Ishikawa (cell line): ENCODE data around the gene DLX1.

Source experiments
- CEBPB ChIP-seq: IDR thresholded peaks from 2 replicates; pipeline ENCODE4 v1.6.1; 2012
- CREB1 ChIP-seq: IDR thresholded peaks from 2 replicates; pipeline ENCODE4 v1.6.1; 2012; ENCODE audit warnings: low read depth
- EGR1 ChIP-seq: IDR thresholded peaks from 2 replicates; pipeline ENCODE4 v1.6.1; 2012
- EP300 ChIP-seq: IDR thresholded peaks from 2 replicates; pipeline ENCODE4 v1.6.1; 2012; ENCODE audit warnings: borderline replicate concordance
- FOXM1 ChIP-seq: IDR thresholded peaks from 2 replicates; pipeline ENCODE4 v1.6.1; 2012; ENCODE audit warnings: low read depth, borderline replicate concordance
- NFIC ChIP-seq: IDR thresholded peaks from 2 replicates; pipeline ENCODE4 v1.6.1; 2012
- RAD21 ChIP-seq: IDR thresholded peaks from 2 replicates; pipeline ENCODE4 v1.6.1; 2012; ENCODE audit warnings: low read depth
- TAF1 ChIP-seq: IDR thresholded peaks from 2 replicates; pipeline ENCODE4 v1.6.1; 2012; ENCODE audit warnings: low read depth, mild to moderate bottlenecking
- TCF12 ChIP-seq: IDR thresholded peaks from 2 replicates; pipeline ENCODE4 v1.6.1; 2012; ENCODE audit warnings: low read depth
- TEAD4 ChIP-seq: IDR thresholded peaks from 2 replicates; pipeline ENCODE4 v1.6.1; 2012
- YY1 ChIP-seq: IDR thresholded peaks from 2 replicates; pipeline ENCODE4 v1.6.1; 2012; ENCODE audit warnings: low read depth
- ZBTB7A ChIP-seq: IDR thresholded peaks from 2 replicates; pipeline ENCODE4 v1.6.1; 2012; ENCODE audit warnings: low read depth
- TF ChIP-seq, protein P1 (sequence below): IDR thresholded peaks from 2 replicates; pipeline ENCODE4 v1.6.1; 2012
- TF ChIP-seq, protein P2 (sequence below): IDR thresholded peaks from 2 replicates; pipeline ENCODE4 v1.6.1; 2012
- TF ChIP-seq, protein P3 (sequence below): IDR thresholded peaks from 2 replicates; pipeline ENCODE4 v1.6.1; 2012; ENCODE audit warnings: low read depth, mild to moderate bottlenecking

DLX1 gene

DNA sequence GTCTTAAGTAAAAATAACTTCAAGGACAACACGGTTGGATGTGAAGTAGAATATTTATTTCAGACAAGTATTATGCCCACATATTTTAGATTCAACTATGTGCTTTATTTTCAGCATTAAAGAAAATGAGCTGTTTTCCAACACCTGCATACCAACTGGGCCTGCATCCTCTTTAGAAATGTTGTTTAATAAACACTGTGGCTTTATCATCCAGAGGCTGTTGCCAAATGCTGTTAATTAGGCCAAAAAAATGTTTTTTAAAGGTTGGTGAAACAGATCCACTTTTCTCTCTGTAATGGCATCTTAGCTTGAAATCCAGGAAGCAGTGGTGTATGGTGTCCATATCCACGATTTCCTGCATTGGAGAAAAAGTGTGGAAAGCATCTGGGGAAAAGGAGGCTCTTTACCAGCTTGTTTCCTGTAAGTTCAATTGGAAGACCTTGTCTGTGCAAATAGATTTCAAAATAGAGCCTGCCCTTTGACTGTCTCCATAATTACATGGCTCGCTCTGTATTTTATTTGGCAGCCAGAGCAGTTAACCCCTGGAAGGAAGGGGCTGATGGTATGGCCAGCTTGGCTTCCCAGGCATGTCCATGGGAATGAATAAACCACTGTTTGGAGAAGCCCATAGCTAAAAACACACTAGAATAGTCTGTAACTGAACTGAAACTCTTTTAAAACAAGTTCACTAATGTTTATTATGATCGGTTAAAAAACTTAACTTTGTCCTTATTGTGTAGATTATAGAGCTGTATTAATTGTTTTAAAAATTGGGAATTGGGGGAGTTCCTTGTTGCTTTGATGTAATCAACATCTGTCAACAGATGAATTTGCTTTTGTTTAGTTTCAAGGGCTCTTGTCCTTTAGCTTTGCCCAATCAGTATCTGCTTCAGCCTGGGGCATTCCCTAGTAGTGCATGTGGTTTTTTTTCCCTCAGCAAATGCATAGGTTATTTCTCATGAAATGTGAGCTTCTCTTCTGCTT is 33.0 kb upstream of the DLX1 start:
- TF ChIP-seq TEAD4: no peak
- TF ChIP-seq, protein P1, sequence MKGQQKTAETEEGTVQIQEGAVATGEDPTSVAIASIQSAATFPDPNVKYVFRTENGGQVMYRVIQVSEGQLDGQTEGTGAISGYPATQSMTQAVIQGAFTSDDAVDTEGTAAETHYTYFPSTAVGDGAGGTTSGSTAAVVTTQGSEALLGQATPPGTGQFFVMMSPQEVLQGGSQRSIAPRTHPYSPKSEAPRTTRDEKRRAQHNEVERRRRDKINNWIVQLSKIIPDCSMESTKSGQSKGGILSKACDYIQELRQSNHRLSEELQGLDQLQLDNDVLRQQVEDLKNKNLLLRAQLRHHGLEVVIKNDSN: no peak
- no peak for TF ChIP-seq YY1
- TF ChIP-seq NFIC: no peak
- TF ChIP-seq, protein P2, sequence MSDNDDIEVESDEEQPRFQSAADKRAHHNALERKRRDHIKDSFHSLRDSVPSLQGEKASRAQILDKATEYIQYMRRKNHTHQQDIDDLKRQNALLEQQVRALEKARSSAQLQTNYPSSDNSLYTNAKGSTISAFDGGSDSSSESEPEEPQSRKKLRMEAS: no peak
- TF ChIP-seq CREB1: no peak
- TF ChIP-seq TAF1: no peak
- no peak for TF ChIP-seq TCF12
- no peak for TF ChIP-seq FOXM1
- no peak for TF ChIP-seq RAD21
- no peak for TF ChIP-seq EP300
- no peak for TF ChIP-seq EGR1
- no peak for TF ChIP-seq CEBPB
- TF ChIP-seq ZBTB7A: no peak
- TF ChIP-seq, protein P3, sequence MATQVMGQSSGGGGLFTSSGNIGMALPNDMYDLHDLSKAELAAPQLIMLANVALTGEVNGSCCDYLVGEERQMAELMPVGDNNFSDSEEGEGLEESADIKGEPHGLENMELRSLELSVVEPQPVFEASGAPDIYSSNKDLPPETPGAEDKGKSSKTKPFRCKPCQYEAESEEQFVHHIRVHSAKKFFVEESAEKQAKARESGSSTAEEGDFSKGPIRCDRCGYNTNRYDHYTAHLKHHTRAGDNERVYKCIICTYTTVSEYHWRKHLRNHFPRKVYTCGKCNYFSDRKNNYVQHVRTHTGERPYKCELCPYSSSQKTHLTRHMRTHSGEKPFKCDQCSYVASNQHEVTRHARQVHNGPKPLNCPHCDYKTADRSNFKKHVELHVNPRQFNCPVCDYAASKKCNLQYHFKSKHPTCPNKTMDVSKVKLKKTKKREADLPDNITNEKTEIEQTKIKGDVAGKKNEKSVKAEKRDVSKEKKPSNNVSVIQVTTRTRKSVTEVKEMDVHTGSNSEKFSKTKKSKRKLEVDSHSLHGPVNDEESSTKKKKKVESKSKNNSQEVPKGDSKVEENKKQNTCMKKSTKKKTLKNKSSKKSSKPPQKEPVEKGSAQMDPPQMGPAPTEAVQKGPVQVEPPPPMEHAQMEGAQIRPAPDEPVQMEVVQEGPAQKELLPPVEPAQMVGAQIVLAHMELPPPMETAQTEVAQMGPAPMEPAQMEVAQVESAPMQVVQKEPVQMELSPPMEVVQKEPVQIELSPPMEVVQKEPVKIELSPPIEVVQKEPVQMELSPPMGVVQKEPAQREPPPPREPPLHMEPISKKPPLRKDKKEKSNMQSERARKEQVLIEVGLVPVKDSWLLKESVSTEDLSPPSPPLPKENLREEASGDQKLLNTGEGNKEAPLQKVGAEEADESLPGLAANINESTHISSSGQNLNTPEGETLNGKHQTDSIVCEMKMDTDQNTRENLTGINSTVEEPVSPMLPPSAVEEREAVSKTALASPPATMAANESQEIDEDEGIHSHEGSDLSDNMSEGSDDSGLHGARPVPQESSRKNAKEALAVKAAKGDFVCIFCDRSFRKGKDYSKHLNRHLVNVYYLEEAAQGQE: no peak

DNA sequence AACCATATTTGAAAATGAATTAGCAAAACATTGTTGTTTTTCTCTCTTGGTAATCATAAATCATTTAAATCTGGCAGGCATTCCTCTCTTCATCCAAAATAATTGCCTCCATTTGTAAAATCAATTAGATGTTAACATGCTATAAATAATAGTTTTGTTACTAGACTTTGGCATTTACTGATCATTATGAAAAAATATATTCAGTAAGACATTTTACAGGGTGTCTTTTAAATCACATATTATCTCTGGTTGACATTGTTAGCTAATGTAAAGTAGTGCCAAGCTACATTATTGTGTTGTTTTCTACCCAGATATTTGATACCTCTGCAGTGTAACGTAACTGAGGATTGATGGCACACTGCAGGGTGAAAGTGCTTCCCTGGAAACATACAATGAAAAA is 31.8 kb upstream of the DLX1 start:
- TF ChIP-seq NFIC: no peak
- no peak for TF ChIP-seq ZBTB7A
- TF ChIP-seq, protein P3: no peak
- TF ChIP-seq CREB1: no peak

DNA sequence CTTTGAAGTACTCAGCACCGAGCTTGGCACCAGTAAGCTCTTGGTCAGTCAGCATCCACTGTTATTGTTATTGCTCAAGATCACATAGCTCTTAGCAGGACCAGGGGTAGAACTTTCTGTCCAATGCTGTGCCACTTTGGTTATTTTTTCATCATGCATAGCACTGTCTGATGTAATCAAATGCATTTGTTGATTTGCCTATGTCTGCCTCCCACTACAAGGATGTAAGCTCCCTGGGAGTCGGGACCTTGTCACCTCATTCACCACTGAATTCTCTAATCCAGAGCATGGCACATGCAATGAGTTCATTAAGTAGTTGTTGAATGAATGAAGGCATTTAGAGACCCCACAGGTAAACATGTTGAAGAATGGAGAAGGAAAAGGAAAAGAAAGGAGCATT is 29.0 kb upstream of the DLX1 start:
- TF ChIP-seq EP300 (no peak), RAD21 (no peak), FOXM1 (no peak), TCF12 (no peak), TAF1 (no peak), CREB1 (no peak), YY1 (no peak), TEAD4 (no peak), CEBPB (no peak), ZBTB7A (no peak), NFIC (no peak), EGR1 (no peak)
- TF ChIP-seq, protein P3: no peak
- TF ChIP-seq, protein P2: no peak
- TF ChIP-seq, protein P1: no peak

DNA sequence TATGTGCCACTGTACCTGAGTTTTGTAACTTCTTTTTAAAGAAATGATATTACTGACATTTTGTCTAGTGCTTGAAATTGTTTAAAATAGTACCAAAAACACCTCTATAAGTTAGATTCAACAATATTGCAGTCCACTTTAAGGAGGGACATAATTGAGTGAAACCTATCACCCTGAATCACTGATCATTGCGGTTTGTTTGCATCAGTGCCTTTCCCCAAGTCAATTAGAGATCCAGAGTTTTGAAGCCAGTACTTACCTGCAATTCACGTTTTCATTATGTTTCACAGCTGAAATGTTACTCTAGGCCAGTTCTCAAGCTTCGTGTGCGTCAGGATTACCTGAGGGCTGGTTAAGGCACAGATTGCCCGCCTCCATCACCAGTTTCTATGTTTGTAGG is 26.6 kb upstream of the DLX1 start:
- TF ChIP-seq RAD21: no peak
- TF ChIP-seq FOXM1: no peak
- no peak for TF ChIP-seq EP300
- TF ChIP-seq, protein P2: no peak
- TF ChIP-seq CEBPB: no peak
